Measurements from ENCODE around the gene PIGV.

Gene PIGV

GRCh38 chr1:26750428-26750827 lies 37.3 kb upstream of the PIGV start:
- Histone ChIP-seq H3K4me3 (ENCODE audit: extremely low read depth, insufficient read depth, low read length, poor library complexity, severe bottlenecking) (no peak overlapping the region), H3K4me1 (ENCODE audit: control insufficient read depth, insufficient read depth, low read length, poor library complexity, severe bottlenecking) (peaks cover 10% of the 10 kb centered on the region), H3K36me3 (ENCODE audit: control insufficient read depth, insufficient read depth, low read length) (peaks cover 100% of the 10 kb centered on the region), H3K27ac (ENCODE audit: low read depth, low read length, severe bottlenecking) (no peak overlapping the region), H3K9me3 (ENCODE audit: control insufficient read depth, low read length) (no peaks in the 10 kb centered on the region)
- 80% methylated on average over 1 of the region's 1 CpG; no CpG with 5 or more reads in 1 of the 2 experiments for WGBS, 2 experiments (ENCODE audit: insufficient coverage in 2 of 2)

GRCh38 chr1:26752519-26752918 lies 35.2 kb upstream of the PIGV start:
- Histone ChIP-seq H3K27ac (ENCODE audit: low read depth, low read length, severe bottlenecking) (no peak overlapping the region), H3K9me3 (ENCODE audit: control insufficient read depth, low read length) (no peaks in the 10 kb centered on the region), H3K36me3 (ENCODE audit: control insufficient read depth, insufficient read depth, low read length) (peaks cover 99% of the 10 kb centered on the region), H3K4me1 (ENCODE audit: control insufficient read depth, insufficient read depth, low read length, poor library complexity, severe bottlenecking) (peaks cover 6% of the 10 kb centered on the region), H3K4me3 (ENCODE audit: extremely low read depth, insufficient read depth, low read length, poor library complexity, severe bottlenecking) (no peak overlapping the region)
- WGBS, 2 experiments (ENCODE audit: insufficient coverage in 2 of 2): 91 to 94% methylated on average over 2 of the region's 4 CpGs

GRCh38 chr1:26754086-26754874 lies 33.5 kb upstream of the PIGV start:
- H3K9me3 ChIP-seq (ENCODE audit: control insufficient read depth, low read length): no peaks in the 10 kb centered on the region
- 88 to 94% methylated on average over 3 to 4 of the region's 5 CpGs for WGBS, 2 experiments (ENCODE audit: insufficient coverage in 2 of 2)
- H3K4me3 ChIP-seq (ENCODE audit: extremely low read depth, insufficient read depth, low read length, poor library complexity, severe bottlenecking): no peak overlapping the region
- peaks cover 98% of the 10 kb centered on the region for H3K36me3 ChIP-seq (ENCODE audit: control insufficient read depth, insufficient read depth, low read length)
- no peaks in the 10 kb centered on the region for H3K4me1 ChIP-seq (ENCODE audit: control insufficient read depth, insufficient read depth, low read length, poor library complexity, severe bottlenecking)
- no peak overlapping the region for H3K27ac ChIP-seq (ENCODE audit: low read depth, low read length, severe bottlenecking)

GRCh38 chr1:26758358-26758757 lies 29.4 kb upstream of the PIGV start:
- WGBS, 2 experiments (ENCODE audit: insufficient coverage in 2 of 2): 94 to 96% methylated on average over 2 of the region's 3 CpGs
- H3K27ac ChIP-seq (ENCODE audit: low read depth, low read length, severe bottlenecking): no peak overlapping the region
- H3K36me3 ChIP-seq (ENCODE audit: control insufficient read depth, insufficient read depth, low read length): peaks cover 98% of the 10 kb centered on the region
- H3K4me1 ChIP-seq (ENCODE audit: control insufficient read depth, insufficient read depth, low read length, poor library complexity, severe bottlenecking): no peaks in the 10 kb centered on the region
- no peak overlapping the region for H3K4me3 ChIP-seq (ENCODE audit: extremely low read depth, insufficient read depth, low read length, poor library complexity, severe bottlenecking)
- H3K9me3 ChIP-seq (ENCODE audit: control insufficient read depth, low read length): no peaks in the 10 kb centered on the region

- peaks cover 98% of the 10 kb centered on the region for H3K36me3 ChIP-seq (ENCODE audit: control insufficient read depth, insufficient read depth, low read length)
Observed at GRCh38 chr1:26759531-26759930, 28.2 kb upstream of the PIGV start.

GRCh38 chr1:26761217-26761616 lies 26.5 kb upstream of the PIGV start:
- peaks cover 99% of the 10 kb centered on the region for H3K36me3 ChIP-seq (ENCODE audit: control insufficient read depth, insufficient read depth, low read length)
- no peaks in the 10 kb centered on the region for H3K4me1 ChIP-seq (ENCODE audit: control insufficient read depth, insufficient read depth, low read length, poor library complexity, severe bottlenecking)
- no peak overlapping the region for H3K4me3 ChIP-seq (ENCODE audit: extremely low read depth, insufficient read depth, low read length, poor library complexity, severe bottlenecking)
- H3K9me3 ChIP-seq (ENCODE audit: control insufficient read depth, low read length): no peaks in the 10 kb centered on the region
- H3K27ac ChIP-seq (ENCODE audit: low read depth, low read length, severe bottlenecking): no peak overlapping the region
- WGBS, 2 experiments (ENCODE audit: insufficient coverage in 2 of 2): 97 to 100% methylated on average over 1 to 3 of the region's 3 CpGs

More at GRCh38 chr1:26759531-26759930, 28.2 kb upstream of the PIGV start:
- no peaks in the 10 kb centered on the region for H3K9me3 ChIP-seq (ENCODE audit: control insufficient read depth, low read length)
- no peak overlapping the region for H3K4me3 ChIP-seq (ENCODE audit: extremely low read depth, insufficient read depth, low read length, poor library complexity, severe bottlenecking)
- H3K27ac ChIP-seq (ENCODE audit: low read depth, low read length, severe bottlenecking): no peak overlapping the region
- no peaks in the 10 kb centered on the region for H3K4me1 ChIP-seq (ENCODE audit: control insufficient read depth, insufficient read depth, low read length, poor library complexity, severe bottlenecking)

GRCh38 chr1:26767714-26768113 lies 20.0 kb upstream of the PIGV start:
- Histone ChIP-seq H3K36me3 (ENCODE audit: control insufficient read depth, insufficient read depth, low read length) (peaks cover 92% of the 10 kb centered on the region), H3K9me3 (ENCODE audit: control insufficient read depth, low read length) (no peaks in the 10 kb centered on the region), H3K4me3 (ENCODE audit: extremely low read depth, insufficient read depth, low read length, poor library complexity, severe bottlenecking) (no peak overlapping the region), H3K4me1 (ENCODE audit: control insufficient read depth, insufficient read depth, low read length, poor library complexity, severe bottlenecking) (peaks cover 38% of the 10 kb centered on the region), H3K27ac (ENCODE audit: low read depth, low read length, severe bottlenecking) (no peak overlapping the region)
- 100% methylated on average over 1 to 3 of the region's 4 CpGs for WGBS, 2 experiments (ENCODE audit: insufficient coverage in 2 of 2)

- no peak overlapping the region for H3K4me3 ChIP-seq (ENCODE audit: extremely low read depth, insufficient read depth, low read length, poor library complexity, severe bottlenecking)
- 92 to 100% methylated on average over 2 of the region's 3 CpGs for WGBS, 2 experiments (ENCODE audit: insufficient coverage in 2 of 2)
- no peaks in the 10 kb centered on the region for H3K9me3 ChIP-seq (ENCODE audit: control insufficient read depth, low read length)
- no peak overlapping the region for H3K27ac ChIP-seq (ENCODE audit: low read depth, low read length, severe bottlenecking)
- peaks cover 92% of the 10 kb centered on the region for H3K36me3 ChIP-seq (ENCODE audit: control insufficient read depth, insufficient read depth, low read length)
- peaks cover 45% of the 10 kb centered on the region for H3K4me1 ChIP-seq (ENCODE audit: control insufficient read depth, insufficient read depth, low read length, poor library complexity, severe bottlenecking)
Observed at GRCh38 chr1:26768755-26769154, 19.0 kb upstream of the PIGV start.

- peak overlapping the region; percentile 89 for H3K27ac ChIP-seq (ENCODE audit: low read depth, low read length, severe bottlenecking)
- peaks cover 92% of the 10 kb centered on the region for H3K36me3 ChIP-seq (ENCODE audit: control insufficient read depth, insufficient read depth, low read length)
Observed at GRCh38 chr1:26771285-26771642, 16.5 kb upstream of the PIGV start.

GRCh38 chr1:26771643-26772321 lies 16.0 kb upstream of the PIGV start:
- 100% methylated on average over 2 of the region's 2 CpGs; no CpG with 5 or more reads in 1 of the 2 experiments for WGBS, 2 experiments (ENCODE audit: insufficient coverage in 2 of 2)
- H3K9me3 ChIP-seq (ENCODE audit: control insufficient read depth, low read length): no peaks in the 10 kb centered on the region
- peak overlapping the region; percentile 89 for H3K27ac ChIP-seq (ENCODE audit: low read depth, low read length, severe bottlenecking)
- H3K4me1 ChIP-seq (ENCODE audit: control insufficient read depth, insufficient read depth, low read length, poor library complexity, severe bottlenecking): peaks cover 45% of the 10 kb centered on the region
- peaks cover 92% of the 10 kb centered on the region for H3K36me3 ChIP-seq (ENCODE audit: control insufficient read depth, insufficient read depth, low read length)
- H3K4me3 ChIP-seq (ENCODE audit: extremely low read depth, insufficient read depth, low read length, poor library complexity, severe bottlenecking): no peak overlapping the region

More at GRCh38 chr1:26771285-26771642, 16.5 kb upstream of the PIGV start:
- Histone ChIP-seq H3K4me1 (ENCODE audit: control insufficient read depth, insufficient read depth, low read length, poor library complexity, severe bottlenecking) (peaks cover 45% of the 10 kb centered on the region), H3K9me3 (ENCODE audit: control insufficient read depth, low read length) (no peaks in the 10 kb centered on the region), H3K4me3 (ENCODE audit: extremely low read depth, insufficient read depth, low read length, poor library complexity, severe bottlenecking) (no peak overlapping the region)
- 90 to 96% methylated on average over 2 to 3 of the region's 3 CpGs for WGBS, 2 experiments (ENCODE audit: insufficient coverage in 2 of 2)

- H3K4me1 ChIP-seq (ENCODE audit: control insufficient read depth, insufficient read depth, low read length, poor library complexity, severe bottlenecking): peaks cover 44% of the 10 kb centered on the region
- peak overlapping the region; percentile 89 for H3K27ac ChIP-seq (ENCODE audit: low read depth, low read length, severe bottlenecking)
- WGBS, 2 experiments (ENCODE audit: insufficient coverage in 2 of 2): 91 to 96% methylated on average over 3 of the region's 4 CpGs
- no peak overlapping the region for H3K4me3 ChIP-seq (ENCODE audit: extremely low read depth, insufficient read depth, low read length, poor library complexity, severe bottlenecking)
- no peaks in the 10 kb centered on the region for H3K9me3 ChIP-seq (ENCODE audit: control insufficient read depth, low read length)
- H3K36me3 ChIP-seq (ENCODE audit: control insufficient read depth, insufficient read depth, low read length): peaks cover 92% of the 10 kb centered on the region
Observed at GRCh38 chr1:26772687-26773086, 15.1 kb upstream of the PIGV start.
